GM21390 (cell line): ENCODE results near the gene MMP10.

Experiments
- ATAC-seq: cut with Tn5 transposase; IDR thresholded peaks from one replicate; pipeline ENCODE4 v1.9.1; 2021; ENCODE audit not compliant: unreplicated experiment

The MMP10 gene

GRCh38 chr11:102780491-102780918 is at the start of gene MMP10:
Gene MMP10 (minus strand): TSS chr11:102780628. CDS start chr11:102780591, 37 bp downstream.
- ATAC-seq = no peak

DNA sequence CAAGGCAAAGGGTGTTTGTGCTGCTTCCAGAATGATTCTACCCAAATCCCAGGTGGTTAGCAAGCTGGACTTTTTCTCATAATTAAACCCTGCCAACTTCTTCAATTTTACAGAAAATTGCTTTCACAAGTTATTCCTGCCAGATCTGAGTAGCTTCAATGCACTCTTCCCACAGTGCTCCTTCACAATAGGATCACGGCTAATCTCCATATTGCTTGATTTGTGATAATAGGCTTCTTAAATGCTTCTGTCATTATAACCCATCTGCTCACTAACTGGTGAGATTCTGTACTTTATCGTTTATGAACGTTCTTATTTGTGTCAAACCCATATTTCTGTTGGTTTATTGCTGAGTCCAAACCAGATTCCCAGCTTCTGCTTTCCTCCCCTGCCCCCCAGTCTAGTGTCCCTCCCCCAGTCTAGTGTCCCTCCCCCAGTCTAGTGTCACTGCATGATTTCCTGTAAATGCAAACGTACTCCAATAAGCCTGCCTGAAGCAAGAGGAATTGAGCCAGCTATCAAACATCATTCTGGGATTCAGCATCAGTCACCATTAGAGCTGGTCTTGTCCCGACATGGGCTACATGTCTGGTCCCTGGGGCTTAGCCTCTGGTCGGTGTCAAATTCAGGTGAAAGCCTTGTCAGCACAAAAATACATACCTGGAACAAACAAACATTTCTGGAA is 49.0 kb upstream of the MMP10 start:
- ATAC-seq = no peak

GRCh38 chr11:102824556-102824955 is 44.1 kb upstream of the MMP10 start:
- ATAC-seq = no peak

GRCh38 chr11:102819491-102819890 is 39.1 kb upstream of the MMP10 start:
- no peak for ATAC-seq

DNA sequence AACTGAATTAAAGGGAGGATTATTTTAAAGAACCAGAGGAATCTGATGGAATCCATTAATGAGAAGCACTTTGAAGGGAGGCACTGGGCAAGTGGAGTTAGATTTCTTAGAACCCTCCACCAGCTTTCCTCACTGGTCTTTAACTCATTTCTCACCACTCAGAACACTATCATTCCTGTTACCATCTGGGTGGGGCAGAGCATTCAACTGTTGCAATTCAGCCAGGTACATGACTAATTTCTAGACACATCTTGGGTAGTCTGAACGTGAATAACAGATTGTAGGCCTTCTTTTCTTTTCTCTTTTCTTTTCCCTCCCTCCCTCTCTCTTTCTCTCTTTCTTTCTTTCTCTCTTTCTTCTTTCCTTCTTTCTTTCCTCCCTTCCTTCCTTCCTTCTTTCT is 33.1 kb upstream of the MMP10 start:
- ATAC-seq = no peak

DNA sequence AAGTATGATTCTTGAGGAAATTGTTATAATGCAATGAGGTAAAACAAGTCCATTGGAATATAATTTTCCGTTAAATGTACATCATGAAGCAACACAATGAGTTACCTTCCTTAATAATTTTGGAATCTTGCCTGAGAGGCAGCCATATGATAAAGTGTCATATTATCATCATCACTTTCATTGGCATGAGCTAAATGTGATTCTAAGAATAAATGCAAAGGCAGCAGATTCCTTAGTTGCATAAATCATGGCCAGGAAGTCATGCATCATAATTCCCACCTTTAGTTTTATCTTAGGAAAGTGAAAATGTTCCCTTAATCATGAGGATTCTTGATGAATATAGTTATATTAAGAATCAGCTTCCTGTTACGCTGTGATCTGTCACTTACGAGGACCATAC is 31.8 kb upstream of the MMP10 start:
- ATAC-seq = no peak

DNA sequence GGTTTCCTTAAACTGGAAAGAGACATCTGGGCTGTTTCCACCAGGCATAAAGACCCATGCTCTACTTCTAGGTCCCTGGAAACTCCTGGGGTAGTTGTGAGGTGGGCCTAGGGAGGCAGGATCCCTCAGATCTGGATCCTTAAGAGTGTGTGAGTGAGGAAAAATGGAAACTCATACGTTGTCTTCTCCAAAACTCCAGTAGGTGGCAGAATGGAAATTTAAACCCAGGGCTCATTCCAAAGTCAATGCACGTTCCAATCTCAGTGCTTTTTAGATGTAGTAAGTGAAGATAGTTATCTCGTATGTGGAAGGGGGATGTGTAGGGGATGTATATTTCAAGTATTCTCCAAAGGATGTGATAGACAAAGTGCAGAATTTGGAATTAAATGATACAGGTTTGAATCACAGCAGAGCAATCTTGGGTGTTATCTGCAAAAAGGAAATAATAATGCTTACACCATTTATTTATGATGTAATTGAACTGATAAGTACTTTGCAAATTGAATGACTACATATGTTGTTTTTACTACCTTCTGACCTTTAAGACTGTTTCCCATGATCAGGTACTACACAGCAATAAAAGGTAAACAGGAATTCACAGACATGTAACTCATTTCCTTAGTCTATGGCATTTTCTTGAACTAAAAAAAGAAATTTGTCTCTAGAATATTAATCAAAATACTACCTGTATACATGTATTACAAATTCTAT is 30.7 kb upstream of the MMP10 start:
- no peak for ATAC-seq

DNA sequence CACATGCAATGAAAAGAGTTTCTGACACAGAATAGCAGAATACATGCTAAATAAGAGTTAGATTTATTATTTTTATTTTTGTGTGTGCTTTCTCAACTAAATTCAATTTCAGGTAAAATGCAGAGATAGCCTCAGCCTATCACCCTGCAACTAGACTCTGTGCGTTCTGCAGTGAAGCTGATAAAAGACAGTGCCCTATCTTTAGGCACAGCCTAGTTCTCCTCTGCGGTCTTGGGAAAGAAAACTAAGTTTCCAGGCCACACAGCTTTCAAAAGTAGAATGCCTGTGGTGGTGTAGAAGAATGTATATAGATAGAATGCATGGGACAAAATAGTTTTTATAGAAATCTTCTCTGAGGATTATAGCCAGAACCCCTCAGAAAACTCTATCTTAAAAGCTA is 29.5 kb upstream of the MMP10 start:
- ATAC-seq = no peak

DNA sequence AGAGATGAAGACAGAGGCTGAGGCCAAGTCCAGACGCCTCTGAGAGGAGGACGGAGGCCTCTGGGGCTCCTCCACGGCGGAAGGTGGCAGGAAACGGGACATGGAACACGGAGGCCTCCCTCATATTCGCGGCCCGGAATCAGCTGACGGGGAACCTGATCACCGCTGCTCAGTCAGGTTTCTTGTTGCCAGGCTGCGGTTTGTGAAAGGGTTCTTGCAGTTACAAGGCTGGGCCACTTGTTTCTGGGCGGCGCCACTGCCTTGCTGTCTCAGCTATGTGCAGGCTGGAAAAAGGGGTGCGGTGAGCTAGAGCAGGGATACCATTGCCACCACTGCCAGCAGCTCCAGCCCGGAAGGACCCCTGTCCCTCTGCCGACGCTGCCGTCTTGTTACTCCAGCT is 27.5 kb upstream of the MMP10 start:
- no peak for ATAC-seq

- no peak for ATAC-seq
Observed at GRCh38 chr11:102806296-102806695, 25.9 kb upstream of the MMP10 start.

DNA sequence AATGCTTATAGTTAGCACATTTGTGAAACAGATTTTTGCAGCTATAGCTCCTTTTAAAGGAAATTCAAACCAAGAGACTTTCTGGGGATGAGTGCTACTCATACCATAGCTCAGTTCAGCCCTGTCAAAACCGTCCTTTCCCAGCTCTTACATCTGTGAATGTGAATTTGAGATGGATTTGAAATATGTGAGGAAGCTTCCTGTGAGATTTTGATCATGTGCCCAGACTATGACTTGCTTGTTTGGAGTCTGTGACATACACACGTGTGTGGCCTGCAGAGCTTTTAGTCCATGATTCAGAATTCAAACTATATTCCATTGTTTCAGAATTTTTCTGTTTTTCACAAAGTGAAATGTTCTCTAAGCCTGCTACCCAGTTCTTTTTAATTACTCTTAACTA is 21.9 kb upstream of the MMP10 start:
- ATAC-seq = no peak

DNA sequence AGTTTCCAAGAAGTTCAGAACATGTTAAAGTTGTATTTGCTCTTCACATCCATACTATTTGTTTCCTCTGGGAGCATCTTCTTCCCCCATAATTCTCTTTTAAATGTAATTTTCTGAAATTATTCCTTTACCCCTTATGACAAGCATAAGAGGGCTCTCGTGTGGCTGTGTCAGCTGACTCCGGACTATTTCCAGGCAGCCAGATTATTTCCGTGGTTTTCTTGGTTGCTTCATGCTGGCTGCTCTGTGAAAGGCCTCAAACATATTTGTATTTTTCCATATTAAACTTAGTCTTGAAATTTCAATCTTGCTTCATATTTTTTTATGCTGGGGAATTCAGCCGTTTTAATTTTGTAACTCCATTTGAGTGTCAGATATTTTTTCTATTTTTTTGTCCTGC is 20.3 kb upstream of the MMP10 start:
- ATAC-seq = no peak

DNA sequence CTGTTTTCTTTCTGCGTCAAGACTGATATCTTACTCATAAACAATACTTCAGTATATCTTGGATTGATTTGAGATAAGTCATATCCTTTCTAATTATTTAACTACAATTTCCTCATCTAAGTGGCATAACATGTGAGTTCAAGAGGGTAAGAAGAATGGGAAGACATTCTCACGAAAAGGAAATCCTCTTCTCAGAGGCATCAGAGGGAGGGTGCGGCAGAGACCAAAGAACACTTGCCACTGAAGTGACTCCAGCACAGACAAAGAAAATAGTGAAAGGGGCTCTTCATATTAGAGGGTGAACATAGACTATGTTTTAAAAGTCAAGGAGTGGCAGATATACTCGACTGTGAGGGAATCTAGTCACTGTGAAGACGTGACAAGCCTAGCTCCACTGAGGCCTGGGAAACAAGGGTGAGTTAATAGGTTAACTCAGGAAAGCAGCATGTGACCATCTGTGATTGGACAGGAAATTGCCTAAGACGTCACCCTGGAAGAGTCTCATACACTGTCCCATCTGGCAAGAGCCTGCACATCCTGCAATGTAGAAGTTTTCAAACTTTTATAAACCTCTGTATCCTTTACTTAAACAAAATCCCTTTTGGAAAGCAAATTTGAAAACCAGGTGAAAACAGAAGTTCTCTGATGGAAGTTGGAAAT is 19.4 kb upstream of the MMP10 start:
- no peak for ATAC-seq

DNA sequence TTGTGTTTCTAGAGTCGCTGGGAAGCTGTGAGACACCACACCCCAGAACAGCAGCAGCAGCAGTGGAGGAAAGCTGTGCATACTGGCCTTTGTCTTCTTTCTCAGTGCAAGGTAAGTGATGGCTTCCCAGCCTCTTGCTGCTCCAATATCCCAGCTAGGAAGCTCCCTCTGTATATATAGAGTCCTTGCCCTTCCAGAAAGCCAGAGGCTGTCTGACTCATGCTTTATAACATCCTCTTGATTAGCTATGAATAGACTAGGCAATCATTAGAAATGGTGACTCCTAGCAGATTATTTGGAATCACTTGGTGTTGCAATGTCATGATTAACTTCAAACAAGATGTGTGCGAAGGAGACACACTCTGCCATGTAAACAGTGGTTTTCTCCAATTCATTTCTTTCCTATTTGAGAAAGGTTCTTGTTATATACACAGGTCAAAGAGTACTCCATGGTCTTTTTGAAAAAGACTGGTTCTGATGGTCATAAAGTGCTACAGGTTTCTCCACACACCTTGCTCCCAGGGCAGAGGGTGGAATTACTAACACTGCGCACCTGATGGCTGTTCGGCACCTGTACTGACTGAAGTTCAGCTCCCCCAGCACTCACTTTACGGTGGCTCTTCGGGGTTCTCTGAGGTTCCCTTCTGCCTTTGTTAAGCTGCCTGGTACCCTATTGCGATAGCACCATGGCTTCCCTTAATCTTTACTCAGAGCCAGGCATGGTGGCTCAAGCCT is 17.8 kb upstream of the MMP10 start, which contains the start of gene MMP1:
MMP1 (minus strand) TSS at position 149 of the 735 bp plus-strand sequence; CDS start at position 81, 68 bp downstream.
- ATAC-seq = no peak

DNA sequence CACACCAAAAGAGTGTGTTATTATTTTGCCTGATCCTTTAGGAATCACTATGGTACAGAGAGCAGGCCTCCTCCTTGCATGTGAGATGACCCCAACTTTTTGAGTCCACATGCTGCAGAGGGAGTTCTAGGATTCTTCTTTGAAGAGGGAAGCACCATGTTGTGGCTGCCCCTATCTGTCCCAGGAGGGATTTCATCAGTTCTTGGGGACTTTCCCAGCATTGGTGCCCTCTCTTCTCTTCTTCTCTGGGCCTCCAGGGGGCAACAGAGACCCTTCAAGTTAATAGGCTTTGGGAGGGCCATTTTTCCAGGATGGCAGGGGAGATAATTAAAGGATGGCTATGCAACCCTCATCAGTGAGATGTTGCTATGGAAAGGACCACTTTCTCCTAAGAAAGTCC is 14.0 kb upstream of the MMP10 start:
- peak; percentile 96 for ATAC-seq

DNA sequence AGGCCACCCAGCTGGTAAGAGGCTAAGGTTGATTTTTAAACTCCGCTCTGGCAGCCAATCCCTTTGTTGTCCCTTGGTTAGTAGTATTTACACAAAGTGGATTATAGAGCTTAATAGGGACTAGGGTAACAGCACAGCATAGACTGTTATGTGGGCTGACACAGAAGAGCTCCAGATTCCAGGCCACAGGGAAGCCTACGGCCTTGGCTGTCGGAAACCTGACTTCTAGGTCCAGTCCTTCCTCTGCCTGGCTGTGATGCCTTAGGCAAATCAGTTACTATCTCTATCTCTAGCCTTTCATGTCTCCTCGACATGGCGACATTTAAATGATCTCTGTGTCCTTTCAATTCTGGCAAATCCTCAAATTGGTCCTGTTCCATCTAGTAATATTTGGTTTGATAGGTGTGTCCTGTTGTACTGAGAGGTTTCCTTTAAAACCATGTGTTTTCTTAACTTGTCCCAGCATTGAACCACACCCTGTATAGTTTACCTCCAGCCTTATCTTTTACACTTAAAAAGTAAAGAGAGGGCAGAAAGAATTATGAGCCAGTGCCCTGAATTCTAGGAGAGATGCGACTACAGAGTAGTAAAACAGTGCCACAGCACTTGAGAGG is 13.4 kb upstream of the MMP10 start:
- no peak for ATAC-seq

DNA sequence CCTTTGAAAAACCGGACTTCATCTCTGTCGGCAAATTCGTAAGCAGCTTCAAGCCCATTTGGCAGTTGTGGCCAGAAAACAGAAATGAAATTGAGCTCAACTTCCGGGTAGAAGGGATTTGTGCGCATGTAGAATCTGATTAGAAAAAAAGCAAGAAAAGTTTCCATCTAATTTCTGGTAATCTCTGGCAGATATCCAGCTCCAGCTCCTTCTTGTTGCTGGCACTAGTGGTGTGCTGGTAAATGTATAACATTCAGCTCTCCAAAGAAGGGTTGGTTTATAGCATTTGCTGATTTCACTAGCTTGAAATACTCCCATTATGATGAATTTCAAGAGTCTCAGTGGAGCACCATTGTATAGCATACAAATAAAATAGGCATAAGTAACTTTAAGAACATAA is 12.2 kb upstream of the MMP10 start:
- no peak for ATAC-seq

DNA sequence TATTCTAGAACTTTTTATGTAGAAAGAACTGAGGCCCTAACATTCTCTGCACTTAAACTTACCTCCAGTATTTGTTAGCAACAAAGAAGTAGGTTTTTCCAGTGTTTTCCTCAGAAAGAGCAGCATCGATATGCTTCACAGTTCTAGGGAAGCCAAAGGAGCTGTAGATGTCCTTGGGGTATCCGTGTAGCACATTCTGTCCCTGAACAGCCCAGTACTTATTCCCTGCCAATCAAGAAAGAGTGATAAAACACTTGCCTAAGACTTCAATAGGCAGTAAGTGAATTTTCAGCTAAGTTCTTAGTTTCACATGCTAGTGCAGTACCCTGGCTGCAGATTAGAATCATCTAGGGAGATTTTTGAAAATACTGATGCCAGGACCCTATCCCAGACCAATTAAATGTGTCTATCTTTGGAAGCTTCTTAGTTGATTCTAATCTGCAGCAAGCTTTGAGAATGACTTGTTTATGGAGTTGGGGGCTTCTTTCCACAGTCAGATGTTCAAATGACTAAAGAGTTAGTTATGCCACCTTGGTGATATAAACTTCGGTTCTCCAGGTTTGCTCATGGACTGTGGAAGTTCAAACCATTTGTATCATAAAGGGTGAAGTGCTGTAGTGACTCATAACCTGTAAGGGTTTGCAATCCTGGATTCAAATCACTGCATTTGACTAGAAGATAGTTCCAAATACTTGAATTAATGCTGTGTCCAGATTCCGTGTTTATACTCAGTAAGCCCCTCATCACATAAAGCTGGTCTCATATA is 11.0 kb upstream of the MMP10 start:
- ATAC-seq = no peak

- no peak for ATAC-seq
Observed at GRCh38 chr11:102788334-102788995, 8.0 kb upstream of the MMP10 start.

- ATAC-seq = no peak
Observed at GRCh38 chr11:102784380-102784779, 4.0 kb upstream of the MMP10 start.
